CD1c-positive myeloid dendritic cell (primary cell): ENCODE data around the gene GRB7.
"Not testable (repeated sequence)": the region's sequence is repeated elsewhere in the genome, so short reads cannot be mapped to it uniquely, and the experiment has no call there.

Source experiments
- DNase-seq: peaks from one replicate; pipeline ENCODE4 v3.0.0-alpha.2; 2016; ENCODE audit errors: extremely low spot score

The GRB7 gene

DNA sequence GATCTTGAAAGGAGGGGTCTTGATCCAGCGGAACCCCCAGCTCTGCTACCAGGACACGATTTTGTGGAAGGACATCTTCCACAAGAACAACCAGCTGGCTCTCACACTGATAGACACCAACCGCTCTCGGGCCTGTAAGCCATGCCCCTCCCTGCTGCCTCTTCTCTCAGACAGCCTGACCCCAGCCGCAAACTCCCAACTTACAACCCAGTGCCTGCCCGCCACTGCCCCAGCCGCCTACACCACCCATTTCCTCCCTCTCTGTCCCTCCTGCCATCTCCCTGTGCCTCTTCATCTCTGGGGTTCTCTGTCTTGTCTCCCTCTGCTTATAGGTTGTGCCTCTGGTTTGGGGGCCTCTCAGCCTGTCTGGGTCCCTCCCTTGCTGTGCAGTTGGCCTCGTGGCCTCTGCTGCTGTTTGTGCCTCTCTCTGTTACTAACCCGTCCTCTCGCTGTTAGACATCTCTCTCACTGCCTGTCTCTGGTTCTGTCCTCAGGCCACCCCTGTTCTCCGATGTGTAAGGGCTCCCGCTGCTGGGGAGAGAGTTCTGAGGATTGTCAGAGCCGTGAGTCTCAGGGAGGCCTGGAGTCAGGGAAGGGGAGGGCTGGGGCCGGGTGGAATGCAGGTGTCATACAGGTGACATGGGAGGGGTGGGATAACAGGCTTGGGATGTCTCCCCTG, 28.3 kb upstream of the GRB7 start:
- no peak for DNase-seq

DNA sequence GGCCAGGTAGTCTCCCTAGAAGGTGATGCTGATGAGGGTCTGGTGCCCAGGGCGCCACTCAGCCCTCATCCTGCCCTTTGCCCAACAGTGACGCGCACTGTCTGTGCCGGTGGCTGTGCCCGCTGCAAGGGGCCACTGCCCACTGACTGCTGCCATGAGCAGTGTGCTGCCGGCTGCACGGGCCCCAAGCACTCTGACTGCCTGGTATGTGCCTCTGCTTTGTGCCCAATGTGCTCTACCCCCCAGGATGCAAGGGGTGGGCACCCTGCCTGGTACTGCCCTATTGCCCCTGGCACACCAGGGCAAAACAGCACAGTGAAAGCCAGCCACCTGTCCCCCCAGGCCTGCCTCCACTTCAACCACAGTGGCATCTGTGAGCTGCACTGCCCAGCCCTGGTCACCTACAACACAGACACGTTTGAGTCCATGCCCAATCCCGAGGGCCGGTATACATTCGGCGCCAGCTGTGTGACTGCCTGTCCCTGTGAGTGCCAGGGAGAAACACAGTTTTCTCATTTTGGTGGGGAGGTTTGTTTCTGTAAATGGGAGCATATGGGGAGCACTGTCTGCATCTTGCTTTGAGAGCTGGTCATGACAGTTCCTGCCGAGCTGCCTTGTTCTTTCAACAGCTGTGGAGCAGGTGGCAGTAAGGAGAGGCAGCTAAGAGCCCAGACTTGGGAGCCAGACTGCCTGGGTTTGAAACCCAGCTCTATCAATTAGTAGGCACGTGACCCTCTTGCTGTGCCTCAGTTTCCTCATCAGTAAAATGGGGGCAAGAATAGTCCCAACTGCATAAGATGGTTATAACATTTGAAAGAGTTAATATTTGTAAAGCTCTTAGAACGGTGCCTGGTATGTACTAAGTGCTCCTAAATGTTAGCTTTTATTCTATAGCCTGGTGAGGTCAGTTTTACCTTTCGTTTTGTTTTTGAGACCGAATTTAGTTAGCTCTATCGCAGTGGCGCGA, 27.5 kb upstream of the GRB7 start:
- no peak for DNase-seq

DNA sequence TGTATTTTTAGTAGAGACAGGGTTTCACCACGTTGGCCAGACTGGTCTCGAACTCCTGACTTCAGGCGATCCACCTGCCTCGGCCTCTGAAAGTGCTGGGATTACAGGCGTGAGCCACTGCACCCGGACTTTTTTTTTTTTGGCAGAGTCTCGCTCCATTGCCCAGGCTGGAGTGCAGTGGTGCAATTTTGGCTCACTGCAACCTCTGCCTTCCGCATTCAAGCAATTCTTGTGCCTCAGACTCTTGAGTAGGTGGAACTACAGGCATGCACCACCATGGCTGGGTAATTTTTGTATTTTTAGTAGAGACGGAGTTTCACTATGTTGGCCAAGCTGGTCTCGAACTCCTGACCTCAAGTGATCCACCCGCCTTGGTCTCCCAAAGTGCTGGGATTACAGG, 26.7 kb upstream of the GRB7 start:
- DNase-seq, result not testable (repeated sequence)

DNA sequence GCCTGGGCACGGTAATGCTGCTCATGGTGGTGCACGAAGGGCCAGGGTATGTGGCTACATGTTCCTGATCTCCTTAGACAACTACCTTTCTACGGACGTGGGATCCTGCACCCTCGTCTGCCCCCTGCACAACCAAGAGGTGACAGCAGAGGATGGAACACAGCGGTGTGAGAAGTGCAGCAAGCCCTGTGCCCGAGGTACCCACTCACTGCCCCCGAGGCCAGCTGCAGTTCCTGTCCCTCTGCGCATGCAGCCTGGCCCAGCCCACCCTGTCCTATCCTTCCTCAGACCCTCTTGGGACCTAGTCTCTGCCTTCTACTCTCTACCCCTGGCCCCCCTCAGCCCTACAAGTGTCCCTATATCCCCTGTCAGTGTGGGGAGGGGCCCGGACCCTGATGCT, 25.9 kb upstream of the GRB7 start:
- DNase-seq, result no peak

DNA sequence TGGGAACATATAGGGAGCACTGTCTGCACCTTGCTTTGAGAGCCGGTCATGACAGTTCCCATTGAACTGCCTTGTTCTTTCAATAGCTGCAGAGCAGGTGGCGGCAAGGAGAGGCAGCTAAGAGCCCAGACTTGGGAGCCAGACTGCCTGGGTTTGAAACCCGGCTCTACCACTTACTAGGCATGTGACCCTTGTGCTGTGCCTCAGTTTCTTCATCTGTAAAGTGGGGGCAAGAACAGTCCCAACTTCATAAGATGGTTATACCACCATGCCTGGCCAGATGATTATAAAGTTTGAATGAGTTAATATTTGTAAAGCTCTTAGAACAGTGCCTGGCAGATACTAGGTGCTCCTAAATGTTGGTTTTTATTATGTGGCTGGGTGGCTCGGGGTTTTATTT, 23.5 kb upstream of the GRB7 start:
- no peak for DNase-seq

DNA sequence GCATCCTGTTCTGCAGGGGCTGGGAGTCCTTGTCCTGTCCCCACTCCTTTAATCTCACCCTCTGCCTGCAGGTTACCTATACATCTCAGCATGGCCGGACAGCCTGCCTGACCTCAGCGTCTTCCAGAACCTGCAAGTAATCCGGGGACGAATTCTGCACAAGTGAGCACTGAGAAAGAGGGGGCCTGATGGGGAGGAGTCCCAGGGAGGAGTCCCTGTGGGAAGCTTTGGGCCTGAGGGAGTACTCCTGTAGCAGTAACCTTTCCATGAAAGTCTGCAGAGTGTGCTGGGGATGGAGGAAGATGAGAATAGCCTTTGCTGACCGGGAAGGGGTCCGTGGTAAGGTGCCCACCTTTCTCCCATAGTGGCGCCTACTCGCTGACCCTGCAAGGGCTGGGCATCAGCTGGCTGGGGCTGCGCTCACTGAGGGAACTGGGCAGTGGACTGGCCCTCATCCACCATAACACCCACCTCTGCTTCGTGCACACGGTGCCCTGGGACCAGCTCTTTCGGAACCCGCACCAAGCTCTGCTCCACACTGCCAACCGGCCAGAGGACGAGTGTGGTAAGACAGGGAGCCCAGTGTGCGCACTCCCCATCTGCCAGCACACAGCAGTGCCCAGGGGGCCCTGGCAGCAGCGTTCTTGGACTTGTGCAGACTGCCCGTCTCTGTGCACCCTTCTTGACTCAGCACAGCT, 22.2 kb upstream of the GRB7 start:
- DNase-seq, result no peak

DNA sequence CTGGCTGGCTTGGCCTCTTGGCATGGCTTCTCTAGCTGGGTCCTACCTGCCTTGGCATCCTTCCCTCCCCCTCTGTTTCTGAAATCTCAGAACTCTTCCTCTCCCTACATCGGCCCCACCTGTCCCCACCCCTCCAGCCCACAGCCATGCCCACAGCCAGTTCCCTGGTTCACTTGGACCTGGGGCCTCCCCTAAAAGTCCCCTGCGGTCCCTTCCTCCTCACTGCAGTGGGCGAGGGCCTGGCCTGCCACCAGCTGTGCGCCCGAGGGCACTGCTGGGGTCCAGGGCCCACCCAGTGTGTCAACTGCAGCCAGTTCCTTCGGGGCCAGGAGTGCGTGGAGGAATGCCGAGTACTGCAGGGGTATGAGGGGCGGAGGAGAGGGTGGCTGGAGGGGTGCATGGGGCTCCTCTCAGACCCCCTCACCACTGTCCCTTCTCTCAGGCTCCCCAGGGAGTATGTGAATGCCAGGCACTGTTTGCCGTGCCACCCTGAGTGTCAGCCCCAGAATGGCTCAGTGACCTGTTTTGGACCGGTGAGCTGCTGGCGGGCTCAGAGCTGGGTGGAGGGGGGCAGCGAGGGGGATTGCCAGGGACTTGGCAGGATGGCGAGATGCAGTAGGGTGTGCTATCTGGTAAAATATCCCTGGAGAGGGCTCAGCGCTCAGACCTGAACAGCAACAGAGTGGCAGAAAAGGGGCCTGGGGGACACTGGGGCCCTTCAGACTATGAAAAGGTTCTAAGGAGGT, 21.5 kb upstream of the GRB7 start:
- no peak for DNase-seq

DNA sequence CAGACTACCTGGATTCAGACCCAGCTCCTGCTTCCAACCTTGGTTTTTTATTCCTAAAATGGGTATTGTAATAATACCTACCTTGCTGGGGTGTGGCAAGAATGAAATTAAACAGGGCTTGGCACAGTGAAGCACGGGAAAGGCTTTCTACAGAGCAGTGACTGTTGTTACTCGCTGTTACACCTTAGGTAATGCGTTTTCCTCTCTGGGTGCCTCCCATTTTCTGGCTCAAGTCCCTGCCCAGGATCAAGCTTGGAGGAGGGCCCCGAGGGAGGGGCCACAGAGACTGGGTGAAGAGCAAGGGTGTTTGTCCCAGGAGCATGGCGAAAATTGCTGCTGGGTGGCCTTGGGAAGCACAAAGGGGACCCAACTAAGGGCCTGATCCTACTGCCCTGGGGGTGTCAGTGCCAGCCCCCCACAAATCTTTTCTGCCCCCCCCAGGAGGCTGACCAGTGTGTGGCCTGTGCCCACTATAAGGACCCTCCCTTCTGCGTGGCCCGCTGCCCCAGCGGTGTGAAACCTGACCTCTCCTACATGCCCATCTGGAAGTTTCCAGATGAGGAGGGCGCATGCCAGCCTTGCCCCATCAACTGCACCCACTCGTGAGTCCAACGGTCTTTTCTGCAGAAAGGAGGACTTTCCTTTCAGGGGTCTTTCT, 20.7 kb upstream of the GRB7 start:
- no peak for DNase-seq

DNA sequence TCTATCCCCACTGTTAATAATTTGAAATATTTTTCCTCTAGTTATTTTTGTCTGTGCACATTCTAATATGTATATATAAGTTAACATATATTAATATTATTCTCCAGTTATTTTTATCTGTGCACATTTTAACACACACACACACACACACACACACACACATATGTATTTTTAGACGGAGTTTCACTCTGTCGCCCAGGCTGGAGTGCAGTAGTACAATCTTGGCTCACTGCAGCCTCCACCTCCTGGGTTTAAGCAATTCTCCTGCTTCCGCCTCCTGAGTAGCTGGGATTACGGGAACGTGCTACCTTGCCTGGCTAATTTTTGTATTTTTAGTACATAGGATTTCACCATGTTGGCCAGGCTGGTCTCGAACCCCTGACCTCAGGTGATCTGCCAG, 20.1 kb upstream of the GRB7 start:
- no peak for DNase-seq

DNA sequence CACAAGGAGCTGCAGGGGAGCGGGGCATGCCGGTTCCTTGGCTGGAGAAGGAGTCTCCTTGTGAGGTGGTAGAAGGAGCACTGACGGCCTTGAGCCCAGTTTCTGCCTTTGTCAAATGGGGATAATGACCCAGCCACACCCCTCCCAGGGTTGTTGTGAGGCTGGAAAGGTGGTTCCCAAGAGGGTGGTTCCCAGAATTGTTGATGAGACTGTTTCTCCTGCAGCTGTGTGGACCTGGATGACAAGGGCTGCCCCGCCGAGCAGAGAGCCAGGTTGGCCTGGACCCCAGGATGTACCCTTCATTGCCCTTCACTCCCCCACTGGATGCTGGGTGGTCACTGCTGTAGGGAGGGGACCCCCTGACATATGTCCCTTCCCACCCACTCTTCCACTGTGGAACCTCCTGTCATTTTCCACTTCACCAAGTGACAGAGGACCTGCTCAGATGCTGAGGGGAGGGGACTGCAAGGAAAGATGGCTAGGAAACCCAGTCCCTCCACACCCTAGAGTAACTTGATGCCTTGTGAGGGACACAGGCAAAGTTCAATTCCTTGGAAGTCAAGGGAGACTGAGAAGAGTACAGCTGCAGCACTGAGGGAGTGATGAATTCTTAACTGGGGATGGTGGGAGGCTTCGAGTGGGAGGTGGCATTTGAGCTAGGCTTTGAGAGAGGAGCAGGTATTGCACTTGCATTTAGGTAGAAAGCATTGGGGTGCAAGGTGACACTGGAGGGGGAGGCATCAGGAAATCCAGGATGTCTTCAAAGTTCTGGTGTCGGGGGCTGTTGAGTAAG, 18.0 kb upstream of the GRB7 start:
- DNase-seq, result no peak

DNA sequence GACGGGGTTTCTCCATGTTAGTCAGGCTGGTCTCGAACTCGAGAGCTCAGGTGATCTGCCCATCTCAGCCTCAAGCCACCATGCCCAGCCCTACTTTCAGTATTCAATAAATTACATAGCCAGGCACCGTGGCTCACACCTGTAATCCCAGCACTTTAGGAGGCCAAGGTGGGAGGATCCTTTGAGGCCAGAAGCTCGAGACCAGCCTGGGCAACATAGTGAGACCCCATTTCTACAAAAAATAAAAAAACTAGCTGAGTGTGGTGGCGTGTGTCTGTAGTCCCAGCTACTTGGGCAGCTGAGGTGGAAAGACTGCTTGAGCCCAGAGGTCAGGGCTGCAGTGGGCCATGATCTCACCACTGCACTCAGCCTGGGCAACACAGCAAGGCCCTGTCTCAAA, 15.6 kb upstream of the GRB7 start:
- DNase-seq, result no peak

DNA sequence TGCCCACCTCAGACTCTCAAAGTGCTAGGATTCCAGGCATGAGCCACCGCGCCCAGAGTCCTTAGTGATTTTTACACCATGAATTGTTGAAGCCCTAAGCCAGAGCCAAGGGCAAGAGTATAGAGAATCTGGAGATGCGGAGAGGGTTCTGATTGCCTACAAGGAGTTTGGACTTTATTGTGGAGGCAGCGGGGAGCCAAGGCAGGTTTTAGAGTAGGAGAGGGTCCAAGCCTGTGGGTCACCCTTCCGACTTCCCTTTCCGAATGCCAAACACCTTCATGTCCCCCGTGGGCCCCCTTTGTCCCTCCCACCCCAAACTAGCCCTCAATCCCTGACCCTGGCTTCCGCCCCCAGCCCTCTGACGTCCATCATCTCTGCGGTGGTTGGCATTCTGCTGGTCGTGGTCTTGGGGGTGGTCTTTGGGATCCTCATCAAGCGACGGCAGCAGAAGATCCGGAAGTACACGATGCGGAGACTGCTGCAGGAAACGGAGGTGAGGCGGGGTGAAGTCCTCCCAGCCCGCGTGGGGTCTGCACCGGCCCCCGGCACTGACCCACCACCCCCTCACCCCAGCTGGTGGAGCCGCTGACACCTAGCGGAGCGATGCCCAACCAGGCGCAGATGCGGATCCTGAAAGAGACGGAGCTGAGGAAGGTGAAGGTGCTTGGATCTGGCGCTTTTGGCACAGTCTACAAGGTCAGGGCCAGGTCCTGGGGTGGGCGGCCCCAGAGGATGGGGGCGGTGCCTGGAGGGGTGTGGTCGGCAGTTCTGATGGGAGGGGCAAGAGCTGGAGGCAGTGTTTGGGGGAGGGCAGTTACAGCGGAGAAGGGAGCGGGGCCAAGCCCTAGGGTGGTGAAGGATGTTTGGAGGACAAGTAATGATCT, 14.5 kb upstream of the GRB7 start:
- DNase-seq, result no peak

DNA sequence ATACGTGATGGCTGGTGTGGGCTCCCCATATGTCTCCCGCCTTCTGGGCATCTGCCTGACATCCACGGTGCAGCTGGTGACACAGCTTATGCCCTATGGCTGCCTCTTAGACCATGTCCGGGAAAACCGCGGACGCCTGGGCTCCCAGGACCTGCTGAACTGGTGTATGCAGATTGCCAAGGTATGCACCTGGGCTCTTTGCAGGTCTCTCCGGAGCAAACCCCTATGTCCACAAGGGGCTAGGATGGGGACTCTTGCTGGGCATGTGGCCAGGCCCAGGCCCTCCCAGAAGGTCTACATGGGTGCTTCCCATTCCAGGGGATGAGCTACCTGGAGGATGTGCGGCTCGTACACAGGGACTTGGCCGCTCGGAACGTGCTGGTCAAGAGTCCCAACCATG, 13.0 kb upstream of the GRB7 start:
- DNase-seq, result no peak

DNA sequence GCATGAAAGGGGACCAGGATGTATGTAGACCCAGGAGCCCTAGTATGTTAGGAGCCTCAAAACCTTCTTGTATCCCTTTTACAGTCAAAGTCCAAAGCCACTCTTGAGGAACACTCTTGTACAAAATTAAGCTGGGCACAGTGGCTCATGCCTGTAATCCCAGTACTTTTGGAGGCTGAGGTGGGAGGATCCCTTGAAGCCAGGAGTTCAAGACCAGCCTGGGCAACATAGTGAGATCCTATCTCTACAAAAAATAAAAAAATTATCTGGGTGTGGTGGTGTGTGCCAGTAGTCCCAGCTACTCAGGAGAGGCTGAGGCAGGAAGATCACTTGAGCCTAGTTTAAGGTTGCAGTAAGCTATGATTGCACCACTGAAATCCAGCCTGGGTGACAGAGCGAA, 11.8 kb upstream of the GRB7 start:
- not testable (repeated sequence) for DNase-seq

DNA sequence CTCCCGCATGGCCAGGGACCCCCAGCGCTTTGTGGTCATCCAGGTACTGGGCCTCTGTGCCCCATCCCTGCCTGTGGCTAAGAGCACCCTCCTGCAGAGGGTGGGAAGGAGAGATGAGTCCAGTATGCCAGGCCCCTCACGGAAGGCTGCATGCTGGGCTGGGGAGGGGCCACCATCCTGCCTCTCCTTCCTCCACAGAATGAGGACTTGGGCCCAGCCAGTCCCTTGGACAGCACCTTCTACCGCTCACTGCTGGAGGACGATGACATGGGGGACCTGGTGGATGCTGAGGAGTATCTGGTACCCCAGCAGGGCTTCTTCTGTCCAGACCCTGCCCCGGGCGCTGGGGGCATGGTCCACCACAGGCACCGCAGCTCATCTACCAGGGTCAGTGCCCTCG, 11.1 kb upstream of the GRB7 start:
- DNase-seq, result no peak

DNA sequence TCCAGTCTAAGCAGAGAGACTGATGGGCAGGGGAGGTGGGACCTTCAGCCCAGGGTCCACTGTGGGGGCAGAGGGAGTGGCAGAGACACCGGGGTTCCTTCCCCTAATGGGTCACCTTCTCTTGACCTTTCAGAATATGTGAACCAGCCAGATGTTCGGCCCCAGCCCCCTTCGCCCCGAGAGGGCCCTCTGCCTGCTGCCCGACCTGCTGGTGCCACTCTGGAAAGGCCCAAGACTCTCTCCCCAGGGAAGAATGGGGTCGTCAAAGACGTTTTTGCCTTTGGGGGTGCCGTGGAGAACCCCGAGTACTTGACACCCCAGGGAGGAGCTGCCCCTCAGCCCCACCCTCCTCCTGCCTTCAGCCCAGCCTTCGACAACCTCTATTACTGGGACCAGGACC, 10.2 kb upstream of the GRB7 start:
- no peak for DNase-seq

DNA sequence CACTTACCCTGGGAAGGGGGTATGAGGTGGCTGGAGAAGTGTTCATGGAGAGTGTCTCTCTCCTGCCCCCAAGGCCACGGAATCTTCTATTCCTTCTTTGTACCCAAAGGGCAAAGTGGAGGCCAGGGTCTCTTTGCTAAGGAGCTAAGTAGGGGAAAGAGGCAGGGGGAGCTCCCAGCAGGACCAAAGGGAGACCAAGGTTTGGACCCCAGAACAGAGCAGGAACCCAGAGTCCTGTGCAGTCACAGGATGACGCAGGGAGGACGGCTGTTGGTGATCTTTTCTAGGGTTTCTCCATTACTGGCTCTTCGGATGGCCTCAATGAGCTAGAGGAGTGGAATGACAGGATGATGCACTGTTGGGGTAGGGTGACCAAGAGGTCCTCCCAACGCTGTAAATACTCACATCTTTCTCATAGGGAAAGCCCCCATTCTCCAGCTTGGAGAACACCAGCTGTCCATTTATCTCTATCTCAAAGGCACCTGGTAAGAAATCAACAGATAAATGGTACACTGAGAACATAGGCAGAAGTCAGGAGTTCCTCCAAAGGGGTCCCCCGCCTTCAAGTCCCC, 8.4 kb upstream of the GRB7 start:
- no peak for DNase-seq

DNA sequence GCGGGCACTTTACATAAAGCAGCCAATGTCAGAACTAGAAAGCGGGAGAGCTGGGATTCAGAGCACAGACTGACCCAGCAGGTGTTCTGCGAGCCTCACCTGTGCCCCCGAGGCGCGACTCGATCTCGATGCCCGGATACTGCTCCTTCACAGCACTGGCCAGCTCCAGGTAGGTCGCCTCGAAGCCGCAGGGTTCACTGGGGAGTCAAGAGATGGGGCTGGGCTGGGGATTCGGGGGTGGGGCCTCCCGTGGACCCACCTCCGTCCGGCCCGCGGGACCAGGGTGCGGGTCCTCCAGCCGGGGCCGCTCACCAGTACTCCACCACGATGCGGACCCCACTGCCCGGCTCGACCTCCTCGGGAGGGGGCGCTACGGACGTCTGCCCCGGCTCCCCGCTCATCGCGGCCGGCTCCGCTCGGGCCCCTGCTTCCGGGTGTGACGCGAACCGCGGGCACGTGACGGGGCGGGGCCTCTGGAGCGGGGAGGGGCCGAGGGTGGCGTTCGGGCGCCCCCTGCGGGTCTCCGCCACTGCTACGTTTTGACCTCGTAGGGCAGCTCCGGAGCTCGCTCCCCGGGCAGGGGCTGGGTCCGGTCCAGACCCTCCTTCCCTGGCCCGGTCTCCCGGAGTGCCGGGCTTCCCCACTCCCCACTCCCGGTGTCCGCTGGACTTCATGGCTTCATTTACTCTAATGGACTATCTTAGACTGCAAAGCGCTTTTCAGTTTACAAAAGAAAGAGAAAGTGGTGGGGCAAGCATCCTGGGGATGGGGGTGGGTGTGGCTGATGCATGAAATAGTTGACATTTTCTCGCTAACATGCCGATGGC, 7.4 kb upstream of the GRB7 start, which contains the start of gene MIEN1:
Gene MIEN1 (minus strand): TSS at position 438 of the 827 bp plus-strand sequence. CDS start 37 bp downstream, at position 401.
- peak; percentile 95 for DNase-seq
